Progenitor cell of endocrine pancreas (in vitro differentiated cells): Measurements from ENCODE around the gene NPB. TPM values are rescaled to one million over a fixed set of nuclear protein-coding genes. Genes with fewer than 3 reads are reported as not detected.

Source experiments
- DNase-seq: peaks from one replicate; pipeline ENCODE4 v3.0.0; 2021; ENCODE audit warnings: low spot score; ENCODE audit not compliant: unreplicated experiment
- H3K27ac Mint-ChIP-seq: 2 replicates; pipeline ENCODE4 v1.8.0; 2021; ENCODE audit warnings: mild to moderate bottlenecking, moderate library complexity, mixed read lengths
- H3K27me3 Mint-ChIP-seq: 2 replicates; pipeline ENCODE4 v1.8.0; 2021; ENCODE audit warnings: mixed read lengths
- H3K36me3 Mint-ChIP-seq: 2 replicates; pipeline ENCODE4 v1.8.0; 2022; ENCODE audit warnings: mixed read lengths; ENCODE audit not compliant: insufficient read depth
- H3K4me1 Mint-ChIP-seq: 2 replicates; pipeline ENCODE4 v1.8.0; 2021; ENCODE audit warnings: low read depth, mixed read lengths
- H3K4me3 Mint-ChIP-seq: 2 replicates; pipeline ENCODE4 v1.8.0; 2021; ENCODE audit warnings: low read depth, mild to moderate bottlenecking, moderate library complexity, mixed read lengths
- H3K9me3 Mint-ChIP-seq: 2 replicates; pipeline ENCODE4 v1.8.0; 2021; ENCODE audit warnings: low read depth, mixed read lengths
- total RNA-seq: library from RNA; stranded (reverse); gene quantifications from 2 replicates; pipeline ENCODE4 v1.2.1, GENCODE V29; 2021
- TF ChIP-seq, protein P1 (sequence below): fragments of 200-600 bp; sonication (generic); IDR thresholded peaks from one replicate; pipeline ENCODE4 v1.5.0; 2021; ENCODE audit warnings: antibody characterized with exemption, mild to moderate bottlenecking; ENCODE audit not compliant: unreplicated experiment

Gene NPB
- total RNA-seq, 1 donor from 2014 or later, result 1.7 TPM

DNA sequence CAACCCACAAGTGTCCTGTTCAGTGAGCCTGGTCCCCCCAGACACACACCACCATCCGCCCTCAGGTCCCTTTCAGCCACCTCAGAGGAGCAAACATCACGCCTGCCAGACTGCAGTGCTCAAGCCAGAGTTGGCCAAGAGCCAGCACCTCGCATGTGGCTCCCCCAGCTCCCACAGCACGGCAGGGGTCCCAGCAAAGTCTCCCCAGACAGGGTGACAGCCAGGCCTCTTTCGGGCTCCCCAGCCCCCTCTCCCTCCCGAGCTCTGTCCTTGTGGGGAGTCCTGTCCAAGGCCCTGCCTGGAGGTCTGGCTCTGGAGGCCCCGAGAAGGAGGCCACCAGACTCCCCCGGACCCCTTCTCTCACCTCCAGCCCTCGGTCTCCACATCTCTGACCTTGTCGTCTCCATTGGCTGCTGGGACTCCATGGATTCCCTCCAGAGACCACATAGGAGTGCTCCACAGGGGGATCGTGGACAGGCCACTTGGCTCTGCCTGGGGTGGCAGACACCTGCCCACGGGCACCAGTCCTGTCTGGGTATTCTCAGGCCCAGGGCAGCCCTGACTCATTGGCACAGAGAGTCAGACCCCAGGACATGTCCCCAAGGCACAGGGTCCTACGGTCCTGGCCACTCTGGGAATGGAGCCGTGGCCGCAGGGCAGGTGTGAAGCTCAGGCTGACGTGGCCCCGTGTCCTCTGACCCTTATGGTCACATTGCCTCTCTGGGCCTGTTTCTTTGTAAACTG, 46.8 kb downstream of the NPB start:
- H3K4me1 Mint-ChIP-seq, result no peaks in the 10 kb centered on the region
- DNase-seq, result no peak
- H3K4me3 Mint-ChIP-seq, result no peak overlapping the region
- H3K9me3 Mint-ChIP-seq, result no peaks in the 10 kb centered on the region
- H3K27ac Mint-ChIP-seq, result no peak overlapping the region
- peaks cover 11% of the 10 kb centered on the region for H3K27me3 Mint-ChIP-seq
- TF ChIP-seq, protein P1, sequence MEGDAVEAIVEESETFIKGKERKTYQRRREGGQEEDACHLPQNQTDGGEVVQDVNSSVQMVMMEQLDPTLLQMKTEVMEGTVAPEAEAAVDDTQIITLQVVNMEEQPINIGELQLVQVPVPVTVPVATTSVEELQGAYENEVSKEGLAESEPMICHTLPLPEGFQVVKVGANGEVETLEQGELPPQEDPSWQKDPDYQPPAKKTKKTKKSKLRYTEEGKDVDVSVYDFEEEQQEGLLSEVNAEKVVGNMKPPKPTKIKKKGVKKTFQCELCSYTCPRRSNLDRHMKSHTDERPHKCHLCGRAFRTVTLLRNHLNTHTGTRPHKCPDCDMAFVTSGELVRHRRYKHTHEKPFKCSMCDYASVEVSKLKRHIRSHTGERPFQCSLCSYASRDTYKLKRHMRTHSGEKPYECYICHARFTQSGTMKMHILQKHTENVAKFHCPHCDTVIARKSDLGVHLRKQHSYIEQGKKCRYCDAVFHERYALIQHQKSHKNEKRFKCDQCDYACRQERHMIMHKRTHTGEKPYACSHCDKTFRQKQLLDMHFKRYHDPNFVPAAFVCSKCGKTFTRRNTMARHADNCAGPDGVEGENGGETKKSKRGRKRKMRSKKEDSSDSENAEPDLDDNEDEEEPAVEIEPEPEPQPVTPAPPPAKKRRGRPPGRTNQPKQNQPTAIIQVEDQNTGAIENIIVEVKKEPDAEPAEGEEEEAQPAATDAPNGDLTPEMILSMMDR, result no peak
- H3K36me3 Mint-ChIP-seq, result no peaks in the 10 kb centered on the region

- Mint-ChIP-seq H3K27me3 (peaks cover 8% of the 10 kb centered on the region), H3K4me3 (no peak overlapping the region), H3K27ac (no peak overlapping the region), H3K9me3 (no peaks in the 10 kb centered on the region), H3K36me3 (no peaks in the 10 kb centered on the region), H3K4me1 (peaks cover 5% of the 10 kb centered on the region)
- no peak for DNase-seq
- TF ChIP-seq, protein P1, result no peak
Measured at GRCh38 chr17:81950501-81950900, 48.5 kb downstream of the NPB start.

- no peak for DNase-seq
- H3K36me3 Mint-ChIP-seq, result no peaks in the 10 kb centered on the region
- H3K27ac Mint-ChIP-seq, result no peak overlapping the region
- H3K4me1 Mint-ChIP-seq, result peaks cover 11% of the 10 kb centered on the region
- H3K4me3 Mint-ChIP-seq, result no peak overlapping the region
- H3K27me3 Mint-ChIP-seq, result peaks cover 7% of the 10 kb centered on the region
- TF ChIP-seq, protein P1, result no peak
- no peaks in the 10 kb centered on the region for H3K9me3 Mint-ChIP-seq
Measured at GRCh38 chr17:81951785-81952684, 50.0 kb downstream of the NPB start.

Other genes with a start within 250 kb of the NPB start
- 0.50 TPM in 1 of 2 replicates, not detected in the other for gene PDE6G, start 245.7 kb upstream of the NPB start, total RNA-seq
- gene OXLD1, start 235.6 kb upstream of the NPB start, total RNA-seq, result 18.6 and 23.6 TPM in 2 replicates
- 24.8 and 26.6 TPM in 2 replicates for gene CCDC137, start 235.5 kb upstream of the NPB start, total RNA-seq
- gene ARL16, start 218.4 kb upstream of the NPB start, total RNA-seq, result 42.1 TPM in 2 replicates
- gene HGS, start 218.2 kb upstream of the NPB start, total RNA-seq, result 127 and 141 TPM in 2 replicates
- gene MRPL12, start 198.9 kb upstream of the NPB start, total RNA-seq, result 63.6 and 63.9 TPM in 2 replicates
- 36.9 and 40.9 TPM in 2 replicates for gene SLC25A10, start 190.0 kb upstream of the NPB start, total RNA-seq
- gene GCGR, start 98.1 kb upstream of the NPB start, total RNA-seq, result 2.1 and 2.2 TPM in 2 replicates
- gene MCRIP1, start 68.9 kb upstream of the NPB start, total RNA-seq, result 138 and 157 TPM in 2 replicates
- not detected in 2 replicates for gene PPP1R27, start 67.2 kb upstream of the NPB start, total RNA-seq
- gene P4HB, start 41.7 kb upstream of the NPB start, total RNA-seq, result 467 and 484 TPM in 2 replicates
- gene ARHGDIA, start 30.9 kb upstream of the NPB start, total RNA-seq, result 239 and 248 TPM in 2 replicates
- 98.9 and 99.7 TPM in 2 replicates for gene ALYREF, start 10.7 kb upstream of the NPB start, total RNA-seq
- gene ANAPC11, start 10.5 kb upstream of the NPB start, total RNA-seq, result 137 and 139 TPM in 2 replicates
- gene PCYT2, start 9.2 kb downstream of the NPB start, total RNA-seq, result 93.2 and 95.2 TPM in 2 replicates
- gene SIRT7, start 15.9 kb downstream of the NPB start, total RNA-seq, result 32.4 and 34.0 TPM in 2 replicates
- gene MAFG, start 25.5 kb downstream of the NPB start, total RNA-seq, result 29.5 and 30.2 TPM in 2 replicates
- gene PYCR1, start 35.1 kb downstream of the NPB start, total RNA-seq, result 65.0 and 65.6 TPM in 2 replicates
- gene MYADML2, start 45.0 kb downstream of the NPB start, total RNA-seq, result not detected in 2 replicates
- gene NOTUM, start 58.9 kb downstream of the NPB start, total RNA-seq, result 0.60 and 1.3 TPM in 2 replicates
- gene ASPSCR1, start 75.4 kb downstream of the NPB start, total RNA-seq, result 55.5 and 55.7 TPM in 2 replicates
- 64.1 and 66.2 TPM in 2 replicates for gene CENPX, start 120.6 kb downstream of the NPB start, total RNA-seq
- gene LRRC45, start 121.1 kb downstream of the NPB start, total RNA-seq, result 39.4 and 43.7 TPM in 2 replicates
- gene RAC3, start 129.4 kb downstream of the NPB start, total RNA-seq, result 25.2 and 26.2 TPM in 2 replicates
- 72.2 and 77.6 TPM in 2 replicates for gene DCXR, start 135.5 kb downstream of the NPB start, total RNA-seq
- 60.1 and 65.5 TPM in 2 replicates for gene RFNG, start 149.6 kb downstream of the NPB start, total RNA-seq
- 134 and 137 TPM in 2 replicates for gene GPS1, start 149.7 kb downstream of the NPB start, total RNA-seq
- gene DUS1L, start 163.6 kb downstream of the NPB start, total RNA-seq, result 85.2 and 93.8 TPM in 2 replicates
- 303 and 308 TPM in 2 replicates for gene FASN, start 196.0 kb downstream of the NPB start, total RNA-seq